ENCODE measurements around the gene ACAN. TPM values are rescaled to one million over a fixed set of nuclear protein-coding genes. Genes with fewer than 3 reads are reported as not detected.

ACAN gene
- total and polyA plus RNA-seq, 2 of the 8 experiments (the other 6 are each of a cell fraction or from before 2014, with no cell fraction given), result 0.71 to 0.73 TPM

- no peak overlapping the region for H3K23ac ChIP-seq (ENCODE audit: insufficient read length)
- TF ChIP-seq EP300 (IDR thresholded peaks at IDR 0.05; ENCODE audit: borderline replicate concordance in 1 of 2, low read depth in 2 of 2, low read length in 2 of 2) (no peak), E2F6 (IDR thresholded peaks at IDR 0.05) (no peak), ATF2 (IDR thresholded peaks at IDR 0.05; ENCODE audit: low read length) (no peak), RAD21 (IDR thresholded peaks at IDR 0.05 in 1 of 2, conservative IDR thresholded peaks at IDR 0.05 in 1 of 2; ENCODE audit: low read depth in 2 of 2, low read length in 2 of 2) (no peak), RBBP5 (IDR thresholded peaks at IDR 0.05; ENCODE audit: borderline replicate concordance, low read depth, low read length) (no peak), POLR2AphosphoS5 (IDR thresholded peaks at IDR 0.05; ENCODE audit: low read depth, low read length) (no peak), USF2 (IDR thresholded peaks at IDR 0.05; ENCODE audit: low read length) (no peak), CHD1 (IDR thresholded peaks at IDR 0.05; ENCODE audit: low read depth, low read length) (no peak)
Observed at GRCh38 chr15:88872106-88872505, 68.9 kb downstream of the ACAN start.

More at GRCh38 chr15:88872106-88872505, 68.9 kb downstream of the ACAN start:
- peaks cover 0 to 3% (median 2%) of the 10 kb centered on the region in 4 experiments; a peak in 3 of 8 replicates for H3K36me3 ChIP-seq (ENCODE audit: control insufficient read depth in 2 of 4, insufficient read depth in 4 of 4, low read length in 3 of 4)
- no peak overlapping the region for H2BK20ac ChIP-seq (ENCODE audit: low read length)
- no peak overlapping the region for H3K4me3 ChIP-seq (ENCODE audit: extremely low read depth in 1 of 4, insufficient read depth in 2 of 4, low read depth in 3 of 4, low read length in 4 of 4)
- no peaks in the 10 kb centered on the region for H3K79me1 ChIP-seq (ENCODE audit: low read depth, low read length)
- no peak overlapping the region for H2BK15ac ChIP-seq (ENCODE audit: low read length)
- no peak overlapping the region for H4K8ac ChIP-seq (ENCODE audit: extremely low read depth, insufficient read depth, low read length)
- FAIRE-seq (no peak), DNase-seq (ENCODE audit: low read depth in 1 of 2, low spot score in 2 of 2) (no peak)
- POLR2A ChIA-PET (ENCODE audit: partially characterized antibody), result interaction anchor here (1.1 to 1.6 kb wide), 3 partner anchors 11 to 126 kb away, joined by 3 to 6 read pairs (median 5); no protein-coding TSS in a partner anchor
- H2BK5ac ChIP-seq (ENCODE audit: low read depth, low read length), result no peak overlapping the region
- no peaks in the 10 kb centered on the region for H3K9me3 ChIP-seq (ENCODE audit: insufficient read depth in 2 of 2, low read depth in 1 of 2, low read length in 1 of 2)
- no peaks in the 10 kb centered on the region for H3K79me2 ChIP-seq (ENCODE audit: control insufficient read depth in 1 of 2, insufficient read depth in 2 of 2, low read length in 2 of 2)
- H3K4ac ChIP-seq (replicated peaks; ENCODE audit: insufficient read length, low read depth, low read length), result no peak overlapping the region
- no peak overlapping the region for H4K91ac ChIP-seq (replicated peaks; ENCODE audit: insufficient read length, low read length)
- 93% methylated on average over 6 of the region's 6 CpGs; no CpG with 5 or more reads in 1 of the 2 experiments for WGBS, 2 experiments (ENCODE audit: extremely low coverage in 1 of 2, insufficient coverage in 1 of 2, insufficient read length in 1 of 2, insufficient replicate concordance in 2 of 2, low coverage in 1 of 2, low lambda C conversion rate in 2 of 2, missing lambda C conversion rate in 1 of 2)
- H3K14ac ChIP-seq (ENCODE audit: insufficient read length), result no peak overlapping the region
- no peak overlapping the region for H3K56ac ChIP-seq (replicated peaks; ENCODE audit: insufficient read length, low read depth, low read length)
- no peak overlapping the region for H2BK120ac ChIP-seq (replicated peaks; ENCODE audit: low read depth, low read length)
- no peak overlapping the region for H3K18ac ChIP-seq (ENCODE audit: extremely low read depth, low read length)
- no peak overlapping the region for H3K4me2 ChIP-seq (ENCODE audit: insufficient read depth in 1 of 2, low read depth in 2 of 2, low read length in 2 of 2)
- no peak overlapping the region for H2AK5ac ChIP-seq (ENCODE audit: low read depth, low read length)
- H3K23me2 ChIP-seq (ENCODE audit: low read depth, low read length), result no peaks in the 10 kb centered on the region
- no peak overlapping the region for H3K9ac ChIP-seq (replicated peaks in 1 of 4; ENCODE audit: extremely low read depth in 1 of 4, low read depth in 3 of 4, low read length in 3 of 4)
- H3K4me1 ChIP-seq (replicated peaks in 1 of 4; ENCODE audit: control insufficient read depth in 3 of 4, insufficient read depth in 4 of 4, low read length in 3 of 4), result peaks cover 0 to 4% (median 1%) of the 10 kb centered on the region in 4 experiments; a peak in 2 of 7 replicates
- H2BK12ac ChIP-seq (ENCODE audit: low read depth, low read length), result no peak overlapping the region; the same call in 1 of the 2 replicates
- no peaks in the 10 kb centered on the region for H3K27me3 ChIP-seq (replicated peaks in 1 of 4; ENCODE audit: control insufficient read depth in 3 of 4, extremely low read depth in 1 of 4, insufficient read depth in 3 of 4, low read length in 3 of 4)
- H4K20me1 ChIP-seq (replicated peaks in 1 of 2; ENCODE audit: control insufficient read depth in 1 of 2, insufficient read depth in 2 of 2, low read length in 2 of 2), result no peaks in the 10 kb centered on the region
- H3K27ac ChIP-seq (ENCODE audit: low read depth, low read length), result no peak overlapping the region
- CTCF ChIA-PET (ENCODE audit: partially characterized antibody), result interaction anchor here (0.6 to 4.3 kb wide), 13 partner anchors 7 to 300 kb away, joined by 3 to 36 read pairs (median 3); no protein-coding TSS in a partner anchor
- no peak overlapping the region for H2AFZ ChIP-seq (ENCODE audit: low read length)
- no peak overlapping the region for H4K5ac ChIP-seq (ENCODE audit: insufficient read length, low read depth, low read length)
